K562 (cell line): Measurements from ENCODE around the gene MAP3K20. TPM values are rescaled to one million over a fixed set of nuclear protein-coding genes. Genes with fewer than 3 reads are reported as not detected.

Source experiments
- E2F4 ChIP-seq: sonication (generic); formaldehyde crosslinking; IDR thresholded peaks from 2 replicates; pipeline ENCODE4 v1.8.0; 2022; ENCODE audit warnings: mild to moderate bottlenecking, low read depth, missing genetic modification reagents
- EP300 ChIP-seq: IDR thresholded peaks from 2 replicates; pipeline ENCODE4 v1.6.1; 2012; ENCODE audit warnings: low read length, improper control_type of control experiment
- GTF2E2 ChIP-seq: fragments of 200-800 bp; sonication (Bioruptor generic); IDR thresholded peaks from 2 replicates; pipeline ENCODE4 v1.6.1; 2016; ENCODE audit warnings: missing genetic modification characterization, missing compliant biosample characterization
- MAFF ChIP-seq: IDR thresholded peaks from 2 replicates; pipeline ENCODE4 v1.6.1; 2012; ENCODE audit warnings: low read length, improper control_type of control experiment
- RFX5 ChIP-seq: IDR thresholded peaks from 2 replicates; pipeline ENCODE4 v1.6.1; 2011; ENCODE audit warnings: low read depth, mild to moderate bottlenecking, improper control_type of control experiment, low read length
- SAFB ChIP-seq: fragments of 200-400 bp; formaldehyde crosslinking; IDR thresholded peaks from 2 replicates; pipeline ENCODE4 v1.6.1; 2017; ENCODE audit warnings: low read depth, low read length, borderline replicate concordance
- SIN3B ChIP-seq: fragments of 450-650 bp; IDR thresholded peaks from 2 replicates; pipeline ENCODE4 v1.6.1; 2017; ENCODE audit warnings: low read depth, mild to moderate bottlenecking, moderate library complexity
- SLC30A9 ChIP-seq: fragments of 250-450 bp; sonication (Bioruptor Pico); IDR thresholded peaks from 2 replicates; pipeline ENCODE4 v1.8.0; 2022; ENCODE audit warnings: mild to moderate bottlenecking, moderate library complexity
- YBX1 ChIP-seq: fragments of 450-650 bp; IDR thresholded peaks from 2 replicates; pipeline ENCODE4 v1.7.1; 2016; ENCODE audit warnings: mild to moderate bottlenecking
- ZNF3 ChIP-seq: fragments of 250-450 bp; sonication (Bioruptor Pico); IDR thresholded peaks from 2 replicates; pipeline ENCODE4 v1.5.0; 2021; ENCODE audit warnings: mild to moderate bottlenecking, moderate library complexity
- ZNF354B ChIP-seq: fragments of 250-450 bp; sonication (Bioruptor Pico); IDR thresholded peaks from 2 replicates; pipeline ENCODE4 v1.4.0; 2020
- ZNF699 ChIP-seq: fragments of 250-450 bp; sonication (Bioruptor Pico); IDR thresholded peaks from 2 replicates; pipeline ENCODE4 v1.8.0; 2021; ENCODE audit warnings: mild to moderate bottlenecking, moderate library complexity; ENCODE audit not compliant: insufficient replicate concordance
- polyA plus RNA-seq, 8 experiments: library from polyadenylated mRNA; depleted of rRNA in 4 of 8; stranded (reverse) in 5 of 8; unstranded in 3 of 8; fragments of >200 nt; fragmentation: Nextera tagmentation in 2 of 8; fragmentation: Illumina TruSeq in 1 of 8; extraction: Ambion mirVana in 2 of 8; extraction: Trizol in 1 of 8; gene quantifications; 2 replicates each; pipeline versions ENCODE4 v1.2.1 to v1.2.3, GENCODE V29; 2011 to 2014; ENCODE audit warnings: inconsistent platforms in 1 of 8, missing spikeins in 1 of 8
- total RNA-seq, 7 experiments: library from RNA; depleted of rRNA in 6 of 7; stranded (reverse); fragments of >200 nt in 6 of 7; fragmentation: Illumina TruSeq in 2 of 7; extraction: Trizol in 2 of 7; gene quantifications; 2 replicates each; pipeline versions ENCODE4 v1.2.1 to v1.2.3, GENCODE V29; 2011 to 2021; ENCODE audit warnings: low replicate concordance in 1 of 7
- TF ChIP-seq, protein P1 (sequence below): fragments of 450-650 bp; IDR thresholded peaks from 2 replicates; pipeline ENCODE4 v1.6.1; 2016; ENCODE audit warnings: mild to moderate bottlenecking, moderate library complexity

The MAP3K20 gene
- total and polyA plus RNA-seq, 9 of the 15 experiments (the other 6 are each of a cell fraction or from before 2014, with no cell fraction given), result 9.8 to 34.2 (median 27.3) TPM

DNA sequence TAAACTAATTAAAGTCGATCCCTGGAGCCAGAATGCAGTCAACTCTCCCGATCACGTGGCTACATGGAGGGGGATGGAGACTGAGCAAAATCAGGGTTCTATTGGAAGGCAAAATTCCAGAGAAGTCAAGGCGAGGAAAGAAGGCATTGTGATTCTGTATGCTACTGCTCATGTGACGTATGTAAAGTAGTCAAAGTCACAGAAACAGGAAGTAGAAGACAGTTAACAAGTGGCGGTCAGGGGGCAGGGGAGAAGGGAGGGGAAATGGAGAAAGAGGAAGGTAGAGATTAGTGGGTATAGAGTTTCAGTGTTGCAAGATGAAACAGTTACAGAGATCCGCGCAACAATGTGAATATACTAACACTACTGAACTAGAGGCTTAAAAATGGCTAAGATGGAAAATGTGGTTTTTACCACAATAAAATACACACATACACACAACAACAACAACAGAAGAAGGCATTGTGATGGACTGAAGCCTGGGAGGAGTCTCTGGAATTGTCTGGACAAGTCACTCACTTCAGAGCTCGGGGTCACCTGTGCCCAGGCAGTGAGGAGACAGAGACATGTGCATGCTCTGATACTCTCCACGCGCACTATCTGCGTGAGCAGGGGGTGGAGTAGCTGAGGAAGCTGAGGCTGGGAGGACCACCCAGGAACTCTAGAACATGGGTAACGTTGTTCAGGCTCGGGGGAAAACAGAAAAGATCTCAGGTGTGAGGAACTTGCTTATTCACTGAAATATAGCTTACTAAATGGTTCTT lies 189.1 kb downstream of the MAP3K20 start (continued):
- TF ChIP-seq, protein P1, sequence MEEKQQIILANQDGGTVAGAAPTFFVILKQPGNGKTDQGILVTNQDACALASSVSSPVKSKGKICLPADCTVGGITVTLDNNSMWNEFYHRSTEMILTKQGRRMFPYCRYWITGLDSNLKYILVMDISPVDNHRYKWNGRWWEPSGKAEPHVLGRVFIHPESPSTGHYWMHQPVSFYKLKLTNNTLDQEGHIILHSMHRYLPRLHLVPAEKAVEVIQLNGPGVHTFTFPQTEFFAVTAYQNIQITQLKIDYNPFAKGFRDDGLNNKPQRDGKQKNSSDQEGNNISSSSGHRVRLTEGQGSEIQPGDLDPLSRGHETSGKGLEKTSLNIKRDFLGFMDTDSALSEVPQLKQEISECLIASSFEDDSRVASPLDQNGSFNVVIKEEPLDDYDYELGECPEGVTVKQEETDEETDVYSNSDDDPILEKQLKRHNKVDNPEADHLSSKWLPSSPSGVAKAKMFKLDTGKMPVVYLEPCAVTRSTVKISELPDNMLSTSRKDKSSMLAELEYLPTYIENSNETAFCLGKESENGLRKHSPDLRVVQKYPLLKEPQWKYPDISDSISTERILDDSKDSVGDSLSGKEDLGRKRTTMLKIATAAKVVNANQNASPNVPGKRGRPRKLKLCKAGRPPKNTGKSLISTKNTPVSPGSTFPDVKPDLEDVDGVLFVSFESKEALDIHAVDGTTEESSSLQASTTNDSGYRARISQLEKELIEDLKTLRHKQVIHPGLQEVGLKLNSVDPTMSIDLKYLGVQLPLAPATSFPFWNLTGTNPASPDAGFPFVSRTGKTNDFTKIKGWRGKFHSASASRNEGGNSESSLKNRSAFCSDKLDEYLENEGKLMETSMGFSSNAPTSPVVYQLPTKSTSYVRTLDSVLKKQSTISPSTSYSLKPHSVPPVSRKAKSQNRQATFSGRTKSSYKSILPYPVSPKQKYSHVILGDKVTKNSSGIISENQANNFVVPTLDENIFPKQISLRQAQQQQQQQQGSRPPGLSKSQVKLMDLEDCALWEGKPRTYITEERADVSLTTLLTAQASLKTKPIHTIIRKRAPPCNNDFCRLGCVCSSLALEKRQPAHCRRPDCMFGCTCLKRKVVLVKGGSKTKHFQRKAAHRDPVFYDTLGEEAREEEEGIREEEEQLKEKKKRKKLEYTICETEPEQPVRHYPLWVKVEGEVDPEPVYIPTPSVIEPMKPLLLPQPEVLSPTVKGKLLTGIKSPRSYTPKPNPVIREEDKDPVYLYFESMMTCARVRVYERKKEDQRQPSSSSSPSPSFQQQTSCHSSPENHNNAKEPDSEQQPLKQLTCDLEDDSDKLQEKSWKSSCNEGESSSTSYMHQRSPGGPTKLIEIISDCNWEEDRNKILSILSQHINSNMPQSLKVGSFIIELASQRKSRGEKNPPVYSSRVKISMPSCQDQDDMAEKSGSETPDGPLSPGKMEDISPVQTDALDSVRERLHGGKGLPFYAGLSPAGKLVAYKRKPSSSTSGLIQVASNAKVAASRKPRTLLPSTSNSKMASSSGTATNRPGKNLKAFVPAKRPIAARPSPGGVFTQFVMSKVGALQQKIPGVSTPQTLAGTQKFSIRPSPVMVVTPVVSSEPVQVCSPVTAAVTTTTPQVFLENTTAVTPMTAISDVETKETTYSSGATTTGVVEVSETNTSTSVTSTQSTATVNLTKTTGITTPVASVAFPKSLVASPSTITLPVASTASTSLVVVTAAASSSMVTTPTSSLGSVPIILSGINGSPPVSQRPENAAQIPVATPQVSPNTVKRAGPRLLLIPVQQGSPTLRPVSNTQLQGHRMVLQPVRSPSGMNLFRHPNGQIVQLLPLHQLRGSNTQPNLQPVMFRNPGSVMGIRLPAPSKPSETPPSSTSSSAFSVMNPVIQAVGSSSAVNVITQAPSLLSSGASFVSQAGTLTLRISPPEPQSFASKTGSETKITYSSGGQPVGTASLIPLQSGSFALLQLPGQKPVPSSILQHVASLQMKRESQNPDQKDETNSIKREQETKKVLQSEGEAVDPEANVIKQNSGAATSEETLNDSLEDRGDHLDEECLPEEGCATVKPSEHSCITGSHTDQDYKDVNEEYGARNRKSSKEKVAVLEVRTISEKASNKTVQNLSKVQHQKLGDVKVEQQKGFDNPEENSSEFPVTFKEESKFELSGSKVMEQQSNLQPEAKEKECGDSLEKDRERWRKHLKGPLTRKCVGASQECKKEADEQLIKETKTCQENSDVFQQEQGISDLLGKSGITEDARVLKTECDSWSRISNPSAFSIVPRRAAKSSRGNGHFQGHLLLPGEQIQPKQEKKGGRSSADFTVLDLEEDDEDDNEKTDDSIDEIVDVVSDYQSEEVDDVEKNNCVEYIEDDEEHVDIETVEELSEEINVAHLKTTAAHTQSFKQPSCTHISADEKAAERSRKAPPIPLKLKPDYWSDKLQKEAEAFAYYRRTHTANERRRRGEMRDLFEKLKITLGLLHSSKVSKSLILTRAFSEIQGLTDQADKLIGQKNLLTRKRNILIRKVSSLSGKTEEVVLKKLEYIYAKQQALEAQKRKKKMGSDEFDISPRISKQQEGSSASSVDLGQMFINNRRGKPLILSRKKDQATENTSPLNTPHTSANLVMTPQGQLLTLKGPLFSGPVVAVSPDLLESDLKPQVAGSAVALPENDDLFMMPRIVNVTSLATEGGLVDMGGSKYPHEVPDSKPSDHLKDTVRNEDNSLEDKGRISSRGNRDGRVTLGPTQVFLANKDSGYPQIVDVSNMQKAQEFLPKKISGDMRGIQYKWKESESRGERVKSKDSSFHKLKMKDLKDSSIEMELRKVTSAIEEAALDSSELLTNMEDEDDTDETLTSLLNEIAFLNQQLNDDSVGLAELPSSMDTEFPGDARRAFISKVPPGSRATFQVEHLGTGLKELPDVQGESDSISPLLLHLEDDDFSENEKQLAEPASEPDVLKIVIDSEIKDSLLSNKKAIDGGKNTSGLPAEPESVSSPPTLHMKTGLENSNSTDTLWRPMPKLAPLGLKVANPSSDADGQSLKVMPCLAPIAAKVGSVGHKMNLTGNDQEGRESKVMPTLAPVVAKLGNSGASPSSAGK, result no peak
- TF ChIP-seq SIN3B (no peak), ZNF3 (CRISPR knock-in tag) (no peak), SAFB (no peak), RFX5 (no peak), MAFF (no peak), EP300 (peak; percentile 18; the same call in 1 of the 2 replicates), YBX1 (no peak), E2F4 (CRISPR knock-in tag) (no peak), GTF2E2 (no peak), SLC30A9 (CRISPR knock-in tag) (no peak), ZNF354B (CRISPR knock-in tag) (no peak), ZNF699 (no peak)
